GM23248 (cell line): ENCODE measurements around the gene PLCB3. TPM values are rescaled to one million over a fixed set of nuclear protein-coding genes. Genes with fewer than 3 reads are reported as not detected.

Experiments
- DNase-seq: peaks from one replicate; pipeline ENCODE4 v3.0.0-alpha.2; 2015
- H2AFZ ChIP-seq: fragments of 200-600 bp; sonication (generic); 2 replicates; pipeline ENCODE4 v1.6.1; 2016; ENCODE audit warnings: antibody characterized with exemption
- H3F3A ChIP-seq: fragments of 200-600 bp; sonication (generic); 2 replicates; pipeline ENCODE4 v1.6.1; 2016; ENCODE audit warnings: mild to moderate bottlenecking, antibody characterized with exemption, mixed run types; ENCODE audit not compliant: insufficient read depth
- H3K27ac ChIP-seq: fragments of 200-600 bp; sonication (generic); 2 replicates; pipeline ENCODE4 v1.5.1; 2016; ENCODE audit warnings: mild to moderate bottlenecking
- H3K27me3 ChIP-seq: fragments of 200-600 bp; sonication (generic); replicated peaks from 2 replicates; pipeline ENCODE4 v1.6.1; 2016; ENCODE audit warnings: mild to moderate bottlenecking; ENCODE audit not compliant: insufficient read depth
- H3K36me3 ChIP-seq: fragments of 200-600 bp; sonication (generic); 2 replicates; pipeline ENCODE4 v1.6.1; 2016; ENCODE audit warnings: low read depth, mild to moderate bottlenecking
- H3K4me1 ChIP-seq: fragments of 200-600 bp; sonication (generic); 2 replicates; pipeline ENCODE4 v1.6.1; 2016; ENCODE audit warnings: mild to moderate bottlenecking; ENCODE audit not compliant: insufficient read depth
- H3K4me2 ChIP-seq: fragments of 200-600 bp; sonication (generic); one replicate; pipeline ENCODE4 v1.6.1; 2016; ENCODE audit warnings: mild to moderate bottlenecking; ENCODE audit not compliant: unreplicated experiment
- H3K4me3 ChIP-seq: fragments of 200-600 bp; sonication (generic); 2 replicates; pipeline ENCODE4 v1.5.1; 2016; ENCODE audit warnings: mild to moderate bottlenecking
- H3K79me2 ChIP-seq: fragments of 200-600 bp; sonication (generic); 2 replicates; pipeline ENCODE4 v1.6.1; 2016; ENCODE audit warnings: mild to moderate bottlenecking; ENCODE audit not compliant: insufficient read depth
- H3K9ac ChIP-seq: fragments of 200-600 bp; sonication (generic); 2 replicates; pipeline ENCODE4 v1.6.1; 2016; ENCODE audit warnings: mild to moderate bottlenecking
- H3K9me2 ChIP-seq: fragments of 200-600 bp; sonication (generic); 2 replicates; pipeline ENCODE4 v1.6.1; 2016; ENCODE audit warnings: mixed run types, mild to moderate bottlenecking, moderate library complexity; ENCODE audit not compliant: insufficient read depth
- H3K9me3 ChIP-seq: fragments of 200-600 bp; sonication (generic); one replicate; pipeline ENCODE4 v1.6.1; 2017; ENCODE audit warnings: low read depth
- H4K20me1 ChIP-seq: fragments of 200-600 bp; sonication (generic); 2 replicates; pipeline ENCODE4 v1.6.0; 2016; ENCODE audit not compliant: insufficient read depth
- EZH2 ChIP-seq: fragments of 200-600 bp; sonication (generic); IDR thresholded peaks from 2 replicates; pipeline ENCODE4 v1.6.1; 2018; ENCODE audit warnings: antibody characterized with exemption, mild to moderate bottlenecking; ENCODE audit not compliant: insufficient read depth, poor library complexity, severe bottlenecking
- EZH2phosphoT487 ChIP-seq: fragments of 200-600 bp; sonication (generic); IDR thresholded peaks from 2 replicates; pipeline ENCODE4 v1.6.1; 2018; ENCODE audit warnings: antibody characterized with exemption, moderate library complexity, mild to moderate bottlenecking, low read depth; ENCODE audit not compliant: insufficient read depth
- WGBS, 2 experiments: methylation state at CpG; one replicate each; pipeline ENCODE4 v1.1.6; 2015 to 2017; ENCODE audit warnings: low lambda C conversion rate in 2 of 2, low coverage in 1 of 2; ENCODE audit errors: missing lambda C conversion rate in 2 of 2; 5-methylcytosine and 5-hydroxymethylcytosine counted together
- in situ Hi-C: fragments of 300-500 bp; cut with MboI; formaldehyde crosslinking; loops from 2 replicates; pipeline ENCODE4 v1.15.0; 2020
- polyA plus RNA-seq: library from polyadenylated mRNA; unstranded; fragments of >200 nt; fragmentation: Nextera tagmentation; extraction: Ambion mirVana; gene quantifications from 2 replicates; pipeline ENCODE4 v1.2.1, GENCODE V29; 2016
- total RNA-seq: library from RNA; depleted of rRNA; stranded (reverse); fragments of >200 nt; shearing (Covaris generic); gene quantifications from 2 replicates; pipeline ENCODE4 v1.2.3, GENCODE V29; 2014

The PLCB3 gene
- total and polyA plus RNA-seq, 2 experiments from 2014 or later, result 6.5 to 32.7 TPM

- TF ChIP-seq EZH2phosphoT487, result no peak
- TF ChIP-seq EZH2, result no peak
- WGBS, 2 experiments, result 64 to 71% methylated on average over 8 of the region's 8 CpGs
- H3K9me3 ChIP-seq, result no peaks in the 10 kb centered on the region
Measured at GRCh38 chr11:64232967-64233315, 18.4 kb upstream of the PLCB3 start.

GRCh38 chr11:64233913-64234586 is 17.3 kb upstream of the PLCB3 start, which contains the start of gene VEGFB:
Gene VEGFB, plus strand, starts transcription at chr11:64234584. Its CDS starts 250 bp downstream, at chr11:64234834.
- H3K27me3 ChIP-seq, result no peaks in the 10 kb centered on the region
- no peaks in the 10 kb centered on the region for H3K9me2 ChIP-seq
- H3K4me2 ChIP-seq, result peak within 1 kb of the TSS; percentile 80
- 0 out of 2 replicates have a peak, but pooled peaks cover 15% of the 10 kb centered on the region for H3K79me2 ChIP-seq
- in situ Hi-C loops, result no loop called here
- peak within 1 kb of the TSS; percentile 82 for H3K4me3 ChIP-seq
- TF ChIP-seq EZH2phosphoT487 (no peak), EZH2 (no peak)
- 4 to 7% methylated on average over 32 to 51 of the region's 62 CpGs for WGBS, 2 experiments
- H3K4me1 ChIP-seq, result no peaks in the 10 kb centered on the region
- peak within 1 kb of the TSS; percentile 63 for H3K9ac ChIP-seq
- H4K20me1 ChIP-seq, result no peaks in the 10 kb centered on the region
- peak within 1 kb of the TSS; percentile 65; the same call in 1 of the 2 replicates for H2AFZ ChIP-seq
- no peak within 1 kb of the TSS for H3K27ac ChIP-seq
- H3F3A ChIP-seq, result peaks cover 3% of the 10 kb centered on the region; the same call in 1 of the 2 replicates
- H3K9me3 ChIP-seq, result no peaks in the 10 kb centered on the region
- DNase-seq, result peak; percentile 59
- no peaks in the 10 kb centered on the region for H3K36me3 ChIP-seq

More at GRCh38 chr11:64232967-64233315, 18.4 kb upstream of the PLCB3 start:
- Histone ChIP-seq H3K9me2 (no peaks in the 10 kb centered on the region), H3K4me2 (no peak overlapping the region), H3K27ac (no peak overlapping the region), H3K27me3 (no peaks in the 10 kb centered on the region), H3K4me1 (no peaks in the 10 kb centered on the region), H3K36me3 (no peaks in the 10 kb centered on the region), H3K79me2 (peaks cover 19% of the 10 kb centered on the region), H3F3A (peaks cover 6% of the 10 kb centered on the region; the same call in 1 of the 2 replicates), H2AFZ (no peak overlapping the region), H3K4me3 (no peak overlapping the region), H3K9ac (no peak overlapping the region), H4K20me1 (no peaks in the 10 kb centered on the region)
- in situ Hi-C loops, result no loop called here
- DNase-seq, result no peak

DNA sequence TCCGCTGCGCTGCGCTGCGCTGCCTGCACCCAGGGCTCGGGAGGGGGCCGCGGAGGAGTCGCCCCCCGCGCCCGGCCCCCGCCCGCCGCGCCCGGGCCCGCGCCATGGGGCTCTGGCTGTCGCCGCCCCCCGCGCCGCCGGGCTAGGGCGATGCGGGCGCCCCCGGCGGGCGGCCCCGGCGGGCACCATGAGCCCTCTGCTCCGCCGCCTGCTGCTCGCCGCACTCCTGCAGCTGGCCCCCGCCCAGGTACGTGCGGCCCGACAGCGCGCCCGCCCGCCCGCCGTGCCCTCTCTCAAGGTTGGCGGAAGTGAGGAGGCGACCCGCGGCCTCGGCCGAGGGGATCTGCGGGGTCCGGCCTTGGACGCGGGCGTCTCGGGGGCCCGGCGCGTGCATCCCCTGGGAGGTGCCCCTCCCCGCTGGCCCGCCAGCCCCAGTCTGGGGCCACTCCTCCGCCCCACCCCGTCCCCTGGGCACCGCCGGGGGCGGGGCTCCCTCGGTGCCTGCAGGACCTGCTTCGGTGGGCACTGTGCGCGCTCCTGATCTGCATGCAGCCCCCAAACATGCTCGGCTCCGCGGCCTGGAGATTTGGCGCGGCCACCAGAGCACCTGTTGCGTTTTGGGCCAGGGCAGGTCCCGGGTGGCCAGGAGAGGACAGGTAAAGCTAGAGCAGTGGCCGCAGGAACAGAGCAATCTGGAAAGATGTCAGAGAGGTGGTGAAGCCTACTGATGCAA is 16.5 kb upstream of the PLCB3 start:
- Histone ChIP-seq H3K27ac (no peak overlapping the region), H3K9ac (peak overlapping the region; percentile 63)

DNA sequence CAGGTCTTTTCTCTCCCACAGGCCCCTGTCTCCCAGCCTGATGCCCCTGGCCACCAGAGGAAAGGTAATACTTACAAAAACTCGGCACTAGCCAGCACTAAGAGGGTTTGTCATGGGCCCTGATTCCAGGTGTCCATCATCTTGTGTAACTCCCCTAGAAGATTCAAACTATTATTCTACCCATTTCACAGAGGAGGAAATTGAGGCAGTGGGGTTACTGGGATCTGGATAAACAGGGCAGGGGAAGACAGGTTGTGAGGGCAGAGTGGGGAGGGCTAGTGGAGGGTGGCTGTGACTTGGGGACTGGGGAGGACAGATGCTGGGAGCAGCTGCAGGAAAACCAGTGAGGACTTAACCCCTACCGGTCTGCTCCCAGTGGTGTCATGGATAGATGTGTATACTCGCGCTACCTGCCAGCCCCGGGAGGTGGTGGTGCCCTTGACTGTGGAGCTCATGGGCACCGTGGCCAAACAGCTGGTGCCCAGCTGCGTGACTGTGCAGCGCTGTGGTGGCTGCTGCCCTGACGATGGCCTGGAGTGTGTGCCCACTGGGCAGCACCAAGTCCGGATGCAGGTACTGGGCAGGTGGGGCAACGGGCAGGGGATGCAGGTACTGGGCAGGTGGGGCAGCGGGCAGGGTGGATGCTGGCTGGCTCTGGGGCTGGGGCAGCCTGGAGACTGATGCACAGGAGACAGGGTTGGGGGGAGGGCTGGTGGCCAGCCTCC is 15.7 kb upstream of the PLCB3 start:
- H3K9ac ChIP-seq, result peak overlapping the region; percentile 63
- peak overlapping the region; percentile 82 for H3K4me3 ChIP-seq
- peaks cover 6% of the 10 kb centered on the region for H3K4me1 ChIP-seq
- no peaks in the 10 kb centered on the region for H4K20me1 ChIP-seq
- TF ChIP-seq EZH2phosphoT487 (no peak), EZH2 (no peak)
- 71 to 76% methylated on average over 11 to 12 of the region's 12 CpGs for WGBS, 2 experiments
- no peak overlapping the region for H3K27ac ChIP-seq
- DNase-seq, result no peak
- no peaks in the 10 kb centered on the region for H3K9me2 ChIP-seq
- H3K79me2 ChIP-seq, result 0 out of 2 replicates have a peak, but pooled peaks cover 15% of the 10 kb centered on the region
- H3K4me2 ChIP-seq, result peak overlapping the region; percentile 80
- no peaks in the 10 kb centered on the region for H3K9me3 ChIP-seq
- H3K36me3 ChIP-seq, result no peaks in the 10 kb centered on the region
- no peaks in the 10 kb centered on the region for H3K27me3 ChIP-seq
- H2AFZ ChIP-seq, result no peak overlapping the region
- in situ Hi-C loops, result no loop called here
- peaks cover 10% of the 10 kb centered on the region; the same call in 1 of the 2 replicates for H3F3A ChIP-seq

More for the DNA sequence above, 16.5 kb upstream of the PLCB3 start:
- Histone ChIP-seq H3K4me1 (no peaks in the 10 kb centered on the region), H3K9me3 (no peaks in the 10 kb centered on the region), H3K4me3 (peak overlapping the region; percentile 82), H3F3A (peaks cover 2% of the 10 kb centered on the region; the same call in 1 of the 2 replicates), H3K27me3 (no peaks in the 10 kb centered on the region), H3K79me2 (0 out of 2 replicates have a peak, but pooled peaks cover 15% of the 10 kb centered on the region), H2AFZ (peak overlapping the region; percentile 65; the same call in 1 of the 2 replicates), H3K9me2 (no peaks in the 10 kb centered on the region), H4K20me1 (no peaks in the 10 kb centered on the region), H3K4me2 (peak overlapping the region; percentile 80), H3K36me3 (no peaks in the 10 kb centered on the region)
- WGBS, 2 experiments, result 2 to 4% methylated on average over 9 to 35 of the region's 80 CpGs
- TF ChIP-seq EZH2, result no peak
- no peak for TF ChIP-seq EZH2phosphoT487
- in situ Hi-C loops, result no loop called here
- DNase-seq, result peak; percentile 75
